ENCODE measurements around the gene PAPSS1. TPM values are rescaled to one million over a fixed set of nuclear protein-coding genes. Genes with fewer than 3 reads are reported as not detected.

Gene PAPSS1
- total and polyA plus RNA-seq, 2 donors from 2014 or later, result 28.1 to 47.7 TPM

DNA sequence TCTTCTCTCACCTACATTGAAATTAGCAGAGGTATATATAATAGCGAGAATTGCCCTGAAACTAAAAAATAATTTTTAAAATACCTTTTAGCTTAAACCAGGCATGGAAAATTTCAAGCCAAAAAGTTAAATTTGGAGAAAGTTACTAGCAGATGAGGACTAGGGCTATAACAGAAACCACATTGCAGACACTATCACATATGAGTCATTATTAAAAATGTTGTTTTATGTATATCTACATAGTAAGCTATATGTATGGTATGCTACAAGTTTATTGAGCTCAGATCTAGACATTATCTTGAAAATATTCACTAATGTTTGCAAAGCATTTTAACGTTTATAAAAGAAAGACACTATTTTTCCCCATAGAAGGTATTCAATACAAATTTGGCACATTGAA lies 147.8 kb downstream of the PAPSS1 start:
- intact Hi-C loops (cut with DNase I), result no loop called here
- H3K4me3 ChIP-seq (ENCODE audit: low read length in 3 of 3), result no peak overlapping the region
- no peaks in the 10 kb centered on the region for H3K27me3 ChIP-seq (ENCODE audit: control insufficient read depth, insufficient read depth, low read length)
- no peak overlapping the region for H3K9ac ChIP-seq (ENCODE audit: low read length in 3 of 3)
- no peaks in the 10 kb centered on the region for H3K9me3 ChIP-seq (ENCODE audit: control insufficient read depth in 2 of 3, insufficient read depth in 1 of 3, low read length in 3 of 3)
- H3K27ac ChIP-seq (ENCODE audit: low read depth in 2 of 2, low read length in 2 of 2), result no peak overlapping the region
- DNase-seq, result no peak
- TF ChIP-seq, protein P1, sequence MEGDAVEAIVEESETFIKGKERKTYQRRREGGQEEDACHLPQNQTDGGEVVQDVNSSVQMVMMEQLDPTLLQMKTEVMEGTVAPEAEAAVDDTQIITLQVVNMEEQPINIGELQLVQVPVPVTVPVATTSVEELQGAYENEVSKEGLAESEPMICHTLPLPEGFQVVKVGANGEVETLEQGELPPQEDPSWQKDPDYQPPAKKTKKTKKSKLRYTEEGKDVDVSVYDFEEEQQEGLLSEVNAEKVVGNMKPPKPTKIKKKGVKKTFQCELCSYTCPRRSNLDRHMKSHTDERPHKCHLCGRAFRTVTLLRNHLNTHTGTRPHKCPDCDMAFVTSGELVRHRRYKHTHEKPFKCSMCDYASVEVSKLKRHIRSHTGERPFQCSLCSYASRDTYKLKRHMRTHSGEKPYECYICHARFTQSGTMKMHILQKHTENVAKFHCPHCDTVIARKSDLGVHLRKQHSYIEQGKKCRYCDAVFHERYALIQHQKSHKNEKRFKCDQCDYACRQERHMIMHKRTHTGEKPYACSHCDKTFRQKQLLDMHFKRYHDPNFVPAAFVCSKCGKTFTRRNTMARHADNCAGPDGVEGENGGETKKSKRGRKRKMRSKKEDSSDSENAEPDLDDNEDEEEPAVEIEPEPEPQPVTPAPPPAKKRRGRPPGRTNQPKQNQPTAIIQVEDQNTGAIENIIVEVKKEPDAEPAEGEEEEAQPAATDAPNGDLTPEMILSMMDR (IDR thresholded peaks at IDR 0.05; ENCODE audit: borderline replicate concordance, extremely low read depth, insufficient read depth), result no peak
- H3K36me3 ChIP-seq (ENCODE audit: control insufficient read depth in 2 of 3, insufficient read depth in 3 of 3, low read length in 3 of 3), result no peaks in the 10 kb centered on the region
- no peak for FAIRE-seq
- H3K4me1 ChIP-seq (ENCODE audit: control insufficient read depth in 2 of 3, insufficient read depth in 2 of 3, low read depth in 1 of 3, low read length in 3 of 3), result no peaks in the 10 kb centered on the region

DNA sequence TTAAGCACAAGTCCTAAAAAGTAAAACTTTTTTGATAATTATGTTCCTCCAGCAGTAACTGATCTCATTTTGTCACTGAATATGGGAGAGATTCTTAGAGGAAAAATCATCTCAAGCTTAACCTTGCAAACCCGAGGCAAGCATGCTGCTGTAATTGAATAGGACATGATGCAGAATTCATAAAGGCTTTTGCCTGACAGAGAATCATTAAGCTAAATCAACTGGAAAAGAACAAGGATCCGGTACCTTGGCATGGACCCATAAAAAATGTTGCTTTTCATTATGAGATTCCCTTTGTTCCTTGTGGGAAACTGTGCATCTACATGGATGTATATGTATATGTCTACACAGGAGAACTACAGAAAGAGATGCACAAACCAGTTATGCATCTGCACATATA lies 149.1 kb downstream of the PAPSS1 start:
- FAIRE-seq (no peak), DNase-seq (no peak)
- Histone ChIP-seq H3K4me1 (ENCODE audit: control insufficient read depth in 2 of 3, insufficient read depth in 2 of 3, low read depth in 1 of 3, low read length in 3 of 3) (no peaks in the 10 kb centered on the region), H3K9ac (ENCODE audit: low read length in 3 of 3) (no peak overlapping the region), H3K4me3 (ENCODE audit: low read length in 3 of 3) (no peak overlapping the region), H3K36me3 (ENCODE audit: control insufficient read depth in 2 of 3, insufficient read depth in 3 of 3, low read length in 3 of 3) (no peaks in the 10 kb centered on the region), H3K9me3 (ENCODE audit: control insufficient read depth in 2 of 3, insufficient read depth in 1 of 3, low read length in 3 of 3) (no peaks in the 10 kb centered on the region), H3K27ac (ENCODE audit: low read depth in 2 of 2, low read length in 2 of 2) (no peak overlapping the region), H3K27me3 (ENCODE audit: control insufficient read depth, insufficient read depth, low read length) (no peaks in the 10 kb centered on the region)
- TF ChIP-seq, protein P1 (IDR thresholded peaks at IDR 0.05; ENCODE audit: borderline replicate concordance, extremely low read depth, insufficient read depth), result no peak
- intact Hi-C loops (cut with DNase I), result no loop called here

DNA sequence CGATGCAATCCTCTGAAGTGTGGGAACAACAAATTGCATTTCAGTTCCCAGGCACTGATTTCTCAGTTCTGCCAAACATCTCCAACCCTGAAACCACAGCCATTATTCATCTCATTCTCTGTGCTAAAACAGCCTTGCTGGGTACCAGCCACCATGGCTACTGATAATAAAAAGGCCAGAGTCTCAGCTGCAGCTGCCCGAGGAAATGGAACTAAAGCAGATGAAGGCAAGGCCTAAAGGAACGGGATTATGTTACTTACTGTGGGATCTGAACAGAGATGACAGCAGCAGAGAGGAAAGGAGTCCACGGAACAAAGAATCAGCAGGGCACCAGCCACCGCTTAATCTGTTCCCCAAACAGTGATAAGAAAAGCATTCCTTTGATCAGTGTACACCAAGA lies 155.7 kb downstream of the PAPSS1 start:
- DNase-seq, result no peak
- H3K4me3 ChIP-seq (ENCODE audit: low read length in 3 of 3), result no peak overlapping the region
- TF ChIP-seq, protein P1 (IDR thresholded peaks at IDR 0.05; ENCODE audit: borderline replicate concordance, extremely low read depth, insufficient read depth), result no peak
- H3K27ac ChIP-seq (ENCODE audit: low read depth in 2 of 2, low read length in 2 of 2), result no peak overlapping the region
- intact Hi-C loops (cut with DNase I), result no loop called here
- no peak for FAIRE-seq
- H3K27me3 ChIP-seq (ENCODE audit: control insufficient read depth, insufficient read depth, low read length), result no peaks in the 10 kb centered on the region
- H3K4me1 ChIP-seq (ENCODE audit: control insufficient read depth in 2 of 3, insufficient read depth in 2 of 3, low read depth in 1 of 3, low read length in 3 of 3), result no peaks in the 10 kb centered on the region
- H3K36me3 ChIP-seq (ENCODE audit: control insufficient read depth in 2 of 3, insufficient read depth in 3 of 3, low read length in 3 of 3), result no peaks in the 10 kb centered on the region
- H3K9me3 ChIP-seq (ENCODE audit: control insufficient read depth in 2 of 3, insufficient read depth in 1 of 3, low read length in 3 of 3), result no peaks in the 10 kb centered on the region
- no peak overlapping the region for H3K9ac ChIP-seq (ENCODE audit: low read length in 3 of 3)

Other genes with a start within 250 kb of the PAPSS1 start
- gene SGMS2, start 104.7 kb upstream of the PAPSS1 start, total RNA-seq, result 67.7 TPM
- 5.3 TPM for gene SGMS2, start 104.7 kb upstream of the PAPSS1 start, polyA plus RNA-seq (ENCODE audit: insufficient read depth, low read depth, low replicate concordance)
- 5.9 TPM for gene CYP2U1, start 211.3 kb upstream of the PAPSS1 start, total RNA-seq
- 6.3 TPM for gene CYP2U1, start 211.3 kb upstream of the PAPSS1 start, polyA plus RNA-seq (ENCODE audit: insufficient read depth, low read depth, low replicate concordance)

Measured in kidney (tissue), 14 donors.